GM20000 (cell line): ENCODE results near the gene TRIM41.

ENCODE experiments used
- DNase-seq: peaks from one replicate; pipeline ENCODE4 v3.0.0; 2012; ENCODE audit warnings: low spot score
- TF ChIP-seq, protein P1 (sequence below): IDR thresholded peaks from 2 replicates; pipeline ENCODE4 v1.5.1; 2012; ENCODE audit warnings: mild to moderate bottlenecking, control low read depth; ENCODE audit errors: extremely low read depth, missing control alignments

Gene TRIM41

DNA sequence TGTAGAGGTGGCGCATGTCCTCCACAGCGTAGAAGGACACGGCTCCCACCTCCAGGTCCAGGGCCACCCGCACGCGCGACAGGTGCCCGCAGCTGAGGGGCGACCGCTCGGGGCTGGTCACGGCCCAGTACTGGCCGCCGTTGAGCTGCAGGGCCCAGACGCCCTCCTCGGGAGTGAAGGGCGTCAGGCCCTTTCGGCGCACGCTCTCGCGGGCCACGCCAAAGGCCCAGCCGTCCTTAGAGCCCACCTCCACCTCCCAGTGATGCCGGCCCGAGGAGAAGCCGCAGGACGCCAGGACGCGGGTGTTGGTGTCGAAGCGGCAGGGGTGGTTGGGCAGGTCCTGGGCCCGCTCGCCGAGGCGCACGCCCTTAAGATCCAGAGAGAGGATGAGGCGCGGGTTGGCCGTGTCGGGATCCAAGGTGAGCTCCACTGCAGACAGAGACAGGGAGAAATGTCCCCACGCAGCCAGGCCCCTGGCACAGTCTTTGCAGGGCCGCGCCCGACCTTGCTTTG is 27.8 kb upstream of the TRIM41 start:
- TF ChIP-seq, protein P1, sequence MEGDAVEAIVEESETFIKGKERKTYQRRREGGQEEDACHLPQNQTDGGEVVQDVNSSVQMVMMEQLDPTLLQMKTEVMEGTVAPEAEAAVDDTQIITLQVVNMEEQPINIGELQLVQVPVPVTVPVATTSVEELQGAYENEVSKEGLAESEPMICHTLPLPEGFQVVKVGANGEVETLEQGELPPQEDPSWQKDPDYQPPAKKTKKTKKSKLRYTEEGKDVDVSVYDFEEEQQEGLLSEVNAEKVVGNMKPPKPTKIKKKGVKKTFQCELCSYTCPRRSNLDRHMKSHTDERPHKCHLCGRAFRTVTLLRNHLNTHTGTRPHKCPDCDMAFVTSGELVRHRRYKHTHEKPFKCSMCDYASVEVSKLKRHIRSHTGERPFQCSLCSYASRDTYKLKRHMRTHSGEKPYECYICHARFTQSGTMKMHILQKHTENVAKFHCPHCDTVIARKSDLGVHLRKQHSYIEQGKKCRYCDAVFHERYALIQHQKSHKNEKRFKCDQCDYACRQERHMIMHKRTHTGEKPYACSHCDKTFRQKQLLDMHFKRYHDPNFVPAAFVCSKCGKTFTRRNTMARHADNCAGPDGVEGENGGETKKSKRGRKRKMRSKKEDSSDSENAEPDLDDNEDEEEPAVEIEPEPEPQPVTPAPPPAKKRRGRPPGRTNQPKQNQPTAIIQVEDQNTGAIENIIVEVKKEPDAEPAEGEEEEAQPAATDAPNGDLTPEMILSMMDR, result no peak
- DNase-seq, result no peak

DNA sequence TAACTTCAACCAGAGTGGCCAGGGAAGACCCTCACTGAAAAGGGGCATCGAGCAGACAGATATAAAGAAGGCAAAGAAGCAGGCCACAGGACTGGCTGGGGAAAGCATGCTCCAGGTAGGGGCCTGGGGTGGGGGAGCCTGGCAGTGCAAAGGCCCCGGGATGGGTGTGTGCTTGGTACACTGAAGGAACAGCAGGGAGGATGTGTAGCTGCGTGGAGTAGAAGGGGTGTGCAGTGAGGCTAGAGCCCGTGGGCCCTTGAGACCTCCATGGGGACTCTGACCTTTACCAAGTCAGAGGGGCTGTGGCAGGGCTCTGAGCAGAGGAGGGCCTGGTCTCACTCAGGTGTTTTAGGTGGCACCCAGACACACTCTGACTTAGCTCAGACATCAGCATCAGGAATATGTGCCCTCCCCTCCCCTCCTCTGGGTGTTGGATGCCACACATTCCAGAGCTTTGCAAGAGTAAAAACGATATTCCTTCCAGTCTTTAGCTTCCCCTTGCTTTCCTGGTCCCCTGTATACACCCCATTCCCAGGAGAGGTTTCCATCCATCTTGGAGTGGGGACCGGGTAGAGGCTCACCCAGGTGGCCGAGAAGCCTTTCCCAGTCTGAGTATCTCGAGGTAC is 25.6 kb upstream of the TRIM41 start:
- TF ChIP-seq, protein P1, result no peak
- DNase-seq, result no peak

DNA sequence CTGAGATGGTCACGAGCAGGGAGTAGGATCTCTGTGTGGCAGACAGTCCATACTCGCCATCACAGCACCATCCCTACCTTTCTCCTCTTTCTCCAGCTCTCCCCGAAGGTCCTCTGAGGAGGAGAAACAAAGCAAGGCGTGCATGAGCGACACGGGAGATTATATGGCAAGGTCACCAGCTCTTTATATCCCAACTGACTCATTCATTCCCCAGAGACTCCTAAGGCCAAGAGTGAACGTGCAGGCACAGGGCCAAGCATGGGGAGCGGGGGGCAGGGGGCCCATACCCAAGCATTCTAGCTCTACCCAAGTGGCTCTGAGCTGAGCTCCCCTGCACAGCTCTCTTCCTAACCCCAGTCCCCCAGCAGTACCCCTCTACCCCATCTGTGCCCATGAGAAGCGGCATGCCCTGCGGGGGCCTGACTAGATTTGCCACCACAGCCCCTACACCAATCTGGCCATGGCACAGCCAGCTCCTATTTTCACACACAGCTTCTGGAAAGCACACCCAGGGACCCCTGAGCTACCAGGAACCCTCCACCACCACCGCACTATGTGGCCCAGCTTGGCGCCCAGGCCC is 24.9 kb upstream of the TRIM41 start:
- TF ChIP-seq, protein P1, result no peak
- no peak for DNase-seq

DNA sequence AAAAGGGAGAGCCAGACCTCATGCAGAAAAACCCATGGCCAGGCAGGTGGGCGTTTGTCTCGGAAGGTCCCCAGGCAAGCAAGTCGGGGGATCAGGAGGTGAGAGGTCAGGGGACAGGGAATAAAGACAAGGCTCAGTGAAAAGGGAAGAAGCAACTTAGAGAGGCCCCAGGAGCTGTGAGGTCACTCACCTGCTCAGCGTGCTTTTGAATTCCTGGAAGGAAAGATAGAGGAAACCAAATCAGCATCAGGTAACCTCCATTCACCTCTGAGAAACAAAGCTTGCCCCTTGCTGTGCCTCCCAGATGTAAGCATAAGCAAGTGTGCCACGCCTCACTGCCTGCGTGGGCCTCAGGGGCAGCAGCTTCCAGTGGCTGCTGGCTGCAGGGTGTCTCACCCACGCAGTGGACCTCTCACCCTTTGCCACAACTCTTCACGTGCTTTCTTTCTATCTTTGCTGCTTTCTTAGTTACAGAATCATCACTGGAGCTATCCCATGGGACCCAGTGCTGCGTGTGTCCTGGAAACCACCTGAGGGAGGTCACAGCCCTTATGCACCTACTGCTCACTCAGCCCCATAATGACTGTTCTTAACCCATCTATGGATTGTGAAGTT is 24.1 kb upstream of the TRIM41 start:
- DNase-seq, result peak; percentile 72
- TF ChIP-seq, protein P1, result no peak

DNA sequence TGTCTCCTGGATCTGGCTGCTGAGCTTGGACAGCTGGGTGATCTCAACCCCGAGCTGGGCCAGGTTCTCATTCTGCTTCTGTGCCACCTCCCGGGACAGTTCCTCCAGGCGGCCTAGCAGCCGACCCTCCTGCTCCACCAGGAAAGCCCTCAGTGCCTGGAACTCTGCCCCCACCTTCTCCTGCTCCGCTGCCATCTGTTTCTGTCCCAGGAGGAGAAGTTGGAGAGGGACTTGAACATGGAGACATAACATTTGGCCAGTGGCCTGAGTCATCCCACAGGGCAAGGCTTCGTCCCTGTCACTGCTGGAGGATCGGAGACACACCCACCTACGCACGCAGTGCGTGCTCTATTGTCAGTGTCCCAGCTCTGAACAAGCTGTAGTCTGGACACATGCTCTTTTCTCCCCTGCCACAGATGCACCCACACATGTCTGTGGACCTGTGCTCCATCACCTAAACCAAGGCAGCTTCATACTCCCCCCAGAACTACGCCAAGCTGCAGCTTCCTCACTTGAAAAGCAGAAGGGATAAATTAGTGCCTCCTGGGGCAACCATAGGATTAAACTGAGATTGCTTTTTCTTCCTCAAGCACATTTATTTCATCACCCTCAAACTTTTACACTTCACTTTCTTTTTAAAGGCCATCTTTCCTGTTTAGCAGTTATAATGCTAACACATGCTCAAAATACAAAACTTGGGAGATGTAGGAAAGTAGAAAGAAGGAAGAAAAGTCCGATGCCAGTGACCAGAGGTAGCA is 23.0 kb upstream of the TRIM41 start:
- TF ChIP-seq, protein P1, result no peak
- DNase-seq, result no peak

DNA sequence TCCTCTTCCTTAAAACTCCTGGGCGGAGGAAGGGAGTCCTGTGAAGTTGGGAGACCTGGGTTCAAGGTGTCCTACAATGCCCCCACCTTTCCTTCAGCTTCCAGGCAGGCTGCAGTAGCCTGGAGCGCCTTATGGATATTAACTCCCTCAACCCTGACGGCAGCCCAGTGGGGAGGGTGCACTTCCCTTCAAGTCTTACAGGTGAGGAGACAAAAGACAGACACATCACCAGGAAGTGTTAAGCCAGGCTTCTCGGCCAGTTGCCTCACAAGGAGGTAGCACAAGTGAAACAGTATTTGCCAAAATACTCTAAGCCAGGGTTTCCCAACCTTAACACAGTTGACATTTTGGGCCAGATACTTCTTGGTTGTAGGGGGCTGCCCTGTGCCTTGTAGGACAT is 22.3 kb upstream of the TRIM41 start:
- no peak for DNase-seq
- TF ChIP-seq, protein P1, result no peak
